ENCODE measurements around the gene ARHGAP25.

- TF ChIP-seq CTCF (IDR thresholded peaks at IDR 0.05) (no peak), POLR2A (IDR thresholded peaks at IDR 0.05) (no peak)
Observed at GRCh38 chr2:68827666-68828065, 93.1 kb downstream of the ARHGAP25 start.
